ENCODE measurements around the gene KCNV2. TPM values are rescaled to one million over a fixed set of nuclear protein-coding genes. Genes with fewer than 3 reads are reported as not detected.
"Not testable (repeated sequence)": the region's sequence is repeated elsewhere in the genome, so short reads cannot be mapped to it uniquely, and the experiment has no call there.

KCNV2 gene
- polyA plus RNA-seq (ENCODE audit: insufficient read length in 10 of 10) = under 1 TPM; 0.05 to 0.25 (median 0.11) TPM
- long read RNA-seq, donor 1 = 0 reads
- long read RNA-seq, donor 2, partial matches to known transcripts = 19 of 19 reads
- long read RNA-seq, donor 2, other reads (novel, unspliced or antisense) = 0 of 19 reads
- long read RNA-seq, donor 3 = 0 reads
- long read RNA-seq, donor 4 = 0 reads
- long read RNA-seq, donor 5 = 0 reads
- long read RNA-seq, donor 6 = 0 reads
- long read RNA-seq, donor 7 = 0 reads
- long read RNA-seq, donor 8 = 0 reads
- long read RNA-seq, donor 9 = 0 reads

DNA sequence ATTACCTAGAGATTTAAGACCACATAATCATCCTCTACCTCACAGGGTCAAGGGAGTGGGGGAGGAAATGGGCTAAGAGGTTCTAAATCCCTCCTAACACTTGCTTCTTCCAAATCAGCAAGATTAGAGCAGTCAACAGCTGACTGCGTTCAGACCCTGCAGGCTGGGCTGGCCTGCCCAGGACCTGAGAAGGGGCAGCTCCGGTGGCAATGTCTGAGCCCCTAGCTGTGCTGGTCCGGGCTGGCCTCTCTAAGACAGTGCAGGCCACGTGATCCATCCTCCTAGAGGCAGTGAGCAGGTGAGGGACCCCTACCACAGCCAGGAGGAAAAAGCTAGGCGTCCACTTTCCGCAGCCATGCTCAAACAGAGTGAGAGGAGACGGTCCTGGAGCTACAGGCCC is at the start of gene KCNV2:
TSS of gene KCNV2 (plus strand) at position 126 of the 400 bp plus-strand sequence. CDS start at position 356, 230 bp downstream.
- DNase-seq = no peak

DNA sequence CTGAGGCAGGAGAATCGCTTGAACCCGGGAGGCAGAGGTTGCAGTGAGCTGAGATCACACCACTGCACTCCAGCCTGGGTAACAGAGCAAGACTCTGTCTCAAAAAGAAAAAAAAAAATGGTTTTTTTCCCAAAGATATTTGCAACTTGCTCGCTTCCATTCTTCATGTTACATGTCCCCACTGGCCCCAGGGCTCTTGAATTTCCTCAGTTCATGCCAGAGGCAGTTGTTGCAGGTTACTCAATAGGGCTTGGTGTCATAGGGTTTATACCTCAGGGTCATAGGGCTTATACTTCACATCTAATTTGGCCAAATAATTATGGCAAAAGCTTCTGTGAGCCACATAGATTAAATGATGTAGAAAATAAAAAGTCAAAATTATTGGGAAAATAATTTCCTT is 44.1 kb upstream of the KCNV2 start:
- no peak for DNase-seq

DNA sequence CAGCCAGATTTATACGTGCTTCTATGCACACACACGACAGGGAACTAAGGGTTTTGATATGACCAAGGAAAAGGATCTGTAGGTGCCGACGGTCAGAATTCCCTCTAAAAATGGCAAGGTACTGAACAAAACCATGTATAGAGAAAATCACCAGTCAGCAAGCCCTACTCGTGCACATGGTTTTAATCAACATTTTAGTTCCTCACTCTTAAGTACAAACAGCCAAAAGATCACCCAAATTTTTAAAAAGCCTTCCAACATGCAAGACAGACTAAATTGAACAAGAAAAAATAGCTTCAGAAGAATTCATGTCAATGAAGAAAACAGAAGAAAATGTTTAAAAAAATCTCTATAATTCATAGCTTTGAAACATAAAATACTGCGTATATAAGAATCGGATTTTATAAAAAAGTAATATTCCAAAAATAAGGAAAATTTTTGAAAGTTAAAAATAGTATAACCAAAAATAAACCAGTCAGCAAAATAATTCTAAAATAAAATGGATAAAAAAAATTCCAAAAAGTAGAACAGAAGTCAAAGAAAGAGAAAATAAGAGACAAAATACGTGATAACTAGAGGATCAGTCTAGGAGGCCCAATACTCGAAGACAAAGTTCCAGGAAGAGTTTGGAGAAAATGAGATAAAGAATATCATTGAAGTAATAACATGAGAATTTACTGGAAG is 43.0 kb upstream of the KCNV2 start:
- peak in 1 of 3 donors; percentile 26 for DNase-seq

DNA sequence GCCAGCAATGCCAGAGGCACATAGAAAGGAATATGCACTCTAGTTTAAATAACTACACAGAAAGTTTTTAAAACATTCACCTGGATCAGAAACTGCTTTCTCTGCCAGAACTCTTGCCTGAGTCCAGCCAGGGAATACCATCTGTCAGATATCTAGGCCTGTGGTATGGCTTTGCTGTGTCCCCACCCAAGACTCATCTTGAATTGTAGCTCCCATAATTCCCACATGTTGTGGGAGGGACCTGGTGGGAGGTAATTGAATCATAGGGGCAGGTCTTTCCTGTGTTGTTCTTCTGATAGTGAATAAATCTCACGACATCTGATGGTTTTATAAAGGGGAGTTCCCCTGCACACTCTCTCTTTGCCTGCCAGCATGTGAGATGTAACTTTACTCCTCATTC is 41.5 kb upstream of the KCNV2 start:
- DNase-seq = no peak

DNA sequence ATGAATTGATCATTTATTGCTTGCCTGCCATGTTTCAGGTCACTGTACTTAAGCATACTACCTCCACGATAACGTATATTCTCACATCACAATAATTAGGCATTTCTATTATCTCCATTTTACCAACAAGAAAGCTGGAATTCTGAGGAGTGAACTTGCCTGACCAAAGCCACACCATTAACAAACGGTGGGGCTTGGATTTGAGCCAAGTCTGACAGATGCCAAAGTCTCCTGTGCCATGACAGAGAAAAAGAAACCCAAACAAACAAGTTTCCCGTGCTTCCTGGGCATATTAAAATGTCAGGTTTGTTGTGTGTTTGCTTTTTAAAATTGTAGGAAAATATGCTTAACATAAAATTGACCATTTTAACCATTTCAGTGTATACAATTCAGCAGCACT is 40.8 kb upstream of the KCNV2 start:
- no peak for DNase-seq

DNA sequence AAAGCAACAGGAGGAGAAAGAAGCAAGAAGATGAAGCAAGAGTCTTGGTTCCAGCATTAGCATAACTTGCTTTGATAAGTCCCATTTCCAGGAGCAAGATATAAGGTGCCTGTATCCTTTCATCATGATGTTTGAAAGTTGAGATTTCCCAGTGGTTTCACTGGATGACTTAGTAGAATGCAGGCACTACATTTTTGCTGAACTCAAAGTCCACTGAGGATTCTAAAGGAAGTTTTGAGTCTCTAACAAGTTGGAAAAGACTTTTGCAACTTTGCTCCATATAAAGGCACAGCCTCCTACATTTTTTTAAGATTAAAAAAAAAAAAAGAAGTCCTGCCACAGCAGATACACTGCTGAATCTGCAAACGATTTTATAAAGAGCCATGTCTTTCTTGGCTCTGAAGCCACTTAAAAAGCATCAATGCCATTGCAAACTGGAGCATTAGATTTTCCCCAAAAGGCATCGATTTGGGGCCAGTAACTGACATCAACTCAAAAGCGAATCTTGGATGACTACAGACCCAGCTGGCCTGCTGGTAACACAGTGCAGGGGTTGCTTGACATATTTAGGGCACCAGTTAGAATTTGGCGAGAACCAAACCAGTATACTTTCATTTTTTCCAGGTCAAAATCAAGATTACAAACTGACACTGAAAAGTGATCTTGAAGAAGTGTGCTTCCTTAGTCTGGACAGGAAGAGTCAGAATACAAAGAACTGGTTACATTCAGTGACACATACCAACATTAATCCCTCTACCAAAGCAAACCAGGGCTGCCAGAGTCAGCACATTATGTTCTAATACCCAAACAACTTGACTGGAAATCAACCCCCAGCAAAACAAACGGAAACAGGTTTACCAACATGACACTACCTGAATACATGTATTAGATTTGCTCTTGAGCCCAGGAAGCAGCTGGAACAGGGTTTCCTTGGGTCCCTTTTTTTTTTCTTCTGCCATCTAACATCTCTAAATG is 39.1 kb upstream of the KCNV2 start:
- no peak for DNase-seq

DNA sequence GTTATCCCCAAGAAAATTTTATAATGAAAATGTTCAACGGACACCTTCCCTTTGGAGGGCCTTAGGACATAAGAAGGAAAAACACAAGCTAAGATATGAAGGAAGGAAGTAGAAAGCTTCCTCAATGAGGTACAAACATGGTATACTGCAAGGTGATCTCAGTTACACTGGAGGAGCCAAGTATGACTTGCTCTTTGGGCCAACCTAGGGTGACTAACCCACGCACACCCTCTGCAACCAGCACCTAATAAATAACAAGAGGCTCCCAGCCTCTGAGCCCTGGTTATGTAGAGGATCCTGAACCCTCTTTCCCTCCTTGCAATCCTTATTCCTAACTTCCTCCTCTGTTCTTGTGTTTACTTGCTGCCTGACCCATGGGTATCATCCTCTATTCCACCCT is 38.3 kb upstream of the KCNV2 start:
- DNase-seq = no peak

DNA sequence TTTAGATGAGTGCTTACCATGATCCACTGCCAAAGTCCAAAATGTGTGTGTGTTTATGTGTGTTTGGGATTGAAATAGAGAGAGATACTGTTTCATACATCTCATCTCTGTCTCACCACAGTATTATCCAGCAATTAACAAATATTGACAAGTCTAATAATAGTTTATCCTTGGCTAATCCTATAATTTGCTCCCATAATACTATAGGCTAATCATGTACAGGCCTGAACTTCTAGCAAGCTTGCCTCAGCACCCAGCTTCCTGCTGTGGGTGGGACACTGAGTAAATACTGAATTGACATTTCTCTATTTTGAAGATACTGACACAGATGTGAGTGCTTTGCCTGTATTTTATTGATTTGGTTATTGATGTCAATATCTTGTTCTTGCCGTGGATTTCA is 35.3 kb upstream of the KCNV2 start:
- no peak for DNase-seq

DNA sequence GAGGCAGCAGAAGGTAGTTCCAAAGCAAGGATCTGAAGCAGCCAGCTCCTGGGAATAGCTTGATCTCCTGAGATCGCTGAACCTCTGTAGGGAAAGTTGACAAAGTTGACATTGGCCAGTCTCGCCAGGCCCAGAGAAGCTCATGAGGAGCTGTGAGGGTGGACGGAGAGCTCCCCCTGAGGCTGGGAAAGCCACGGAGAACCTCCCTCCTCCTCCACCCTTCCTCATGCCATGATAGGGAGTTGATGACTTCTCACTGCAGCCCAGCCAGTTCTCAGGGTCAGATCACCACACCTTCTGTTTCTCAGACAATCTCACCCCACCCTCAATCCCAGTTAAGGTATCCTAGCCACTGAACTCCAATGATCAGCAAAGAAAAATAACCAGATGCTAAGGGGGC is 30.4 kb upstream of the KCNV2 start:
- no peak for DNase-seq

DNA sequence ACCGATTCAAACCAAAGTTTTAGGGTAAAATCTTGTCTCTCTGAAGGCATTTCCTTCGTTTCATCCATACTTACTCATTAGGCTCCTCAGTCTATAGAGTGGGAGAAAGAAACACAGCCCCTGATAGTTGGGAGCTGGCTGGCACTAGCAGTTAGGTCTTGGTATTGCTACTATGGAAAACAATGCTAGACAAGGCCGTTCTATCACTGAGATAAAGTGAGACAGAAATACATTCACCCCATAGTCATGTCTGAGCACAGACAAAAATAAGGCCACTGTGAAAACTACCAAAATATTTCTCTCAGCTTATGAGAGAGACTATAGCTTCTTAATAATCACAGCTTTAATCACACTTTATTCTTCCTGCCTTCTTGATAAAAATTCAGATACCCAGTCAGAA is 28.7 kb upstream of the KCNV2 start:
- DNase-seq = no peak

DNA sequence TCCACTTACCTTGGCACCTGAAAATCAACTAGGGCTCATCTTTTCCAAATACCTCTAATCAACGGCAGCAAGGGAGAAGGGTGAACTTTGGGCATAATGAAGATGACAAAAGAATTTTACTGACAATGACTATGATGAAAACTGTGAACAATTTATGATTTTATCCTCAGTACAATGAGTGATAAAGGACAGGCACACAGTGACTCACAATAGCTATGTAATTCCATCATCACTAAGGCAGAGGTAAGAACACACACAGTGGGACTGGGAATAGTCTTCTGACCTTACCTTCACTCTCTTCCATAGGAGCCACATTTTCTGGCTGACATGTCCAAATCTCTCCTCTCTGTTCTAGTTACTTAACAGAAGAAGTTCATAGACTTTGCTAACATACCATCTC is 26.1 kb upstream of the KCNV2 start:
- no peak for DNase-seq

DNA sequence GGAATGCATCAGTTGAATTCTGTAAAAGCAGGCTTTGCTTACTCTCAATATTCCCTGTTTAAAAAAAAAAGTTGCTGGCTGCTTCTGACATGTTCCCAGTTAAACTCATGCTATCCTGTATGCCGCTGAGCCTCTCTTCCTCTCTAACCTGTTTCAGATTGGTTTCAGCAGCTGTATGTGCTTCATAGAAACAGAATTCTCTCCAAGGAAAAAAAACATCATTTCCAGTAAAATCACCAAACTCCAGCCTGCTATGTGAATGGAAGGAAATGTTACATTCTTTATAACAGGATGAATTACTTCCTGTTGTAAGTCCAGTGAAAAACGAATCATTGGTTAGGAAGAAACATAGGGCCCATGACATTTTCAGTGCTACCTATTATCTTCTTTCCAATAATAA is 25.7 kb upstream of the KCNV2 start:
- peak; percentile 20 to 55 (median 45) for DNase-seq

DNA sequence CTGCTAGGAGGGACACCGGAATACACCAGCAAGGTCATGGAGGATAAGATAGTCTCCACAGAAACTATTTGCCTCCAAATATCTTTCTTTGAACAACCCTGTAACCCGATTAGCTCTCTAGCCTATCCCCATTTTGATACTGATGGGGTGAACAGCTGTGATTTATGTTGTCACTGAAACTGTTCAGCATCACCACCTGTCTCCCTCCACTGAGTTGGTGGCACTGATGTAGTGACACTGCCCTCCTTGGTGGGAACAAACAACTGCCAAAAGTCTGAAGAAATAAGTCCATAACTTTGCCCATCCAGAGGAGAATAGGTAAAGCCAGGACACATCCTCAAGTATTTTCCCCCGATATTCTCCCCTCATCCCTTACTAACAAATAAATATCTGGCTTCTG is 24.3 kb upstream of the KCNV2 start:
- DNase-seq = no peak

DNA sequence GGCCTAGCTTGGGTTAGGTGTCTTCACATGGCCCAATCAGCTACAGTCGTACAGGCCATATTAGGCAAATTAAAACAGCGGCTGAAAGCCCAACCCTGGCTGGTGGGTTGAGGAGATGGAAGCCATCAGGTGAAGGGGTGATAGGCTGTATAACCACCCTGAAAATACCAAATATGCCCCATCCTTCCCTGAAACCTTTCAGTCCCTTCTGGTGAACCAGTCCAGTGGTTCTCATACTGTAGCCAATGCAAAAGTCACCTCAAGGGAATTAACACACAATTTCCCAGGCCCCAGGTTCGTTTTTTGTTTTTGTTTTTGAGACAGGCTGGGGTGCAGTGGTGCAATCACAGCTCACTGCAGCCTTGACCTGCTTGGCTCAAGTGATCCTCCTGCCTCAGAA is 19.8 kb upstream of the KCNV2 start:
- no peak for DNase-seq

DNA sequence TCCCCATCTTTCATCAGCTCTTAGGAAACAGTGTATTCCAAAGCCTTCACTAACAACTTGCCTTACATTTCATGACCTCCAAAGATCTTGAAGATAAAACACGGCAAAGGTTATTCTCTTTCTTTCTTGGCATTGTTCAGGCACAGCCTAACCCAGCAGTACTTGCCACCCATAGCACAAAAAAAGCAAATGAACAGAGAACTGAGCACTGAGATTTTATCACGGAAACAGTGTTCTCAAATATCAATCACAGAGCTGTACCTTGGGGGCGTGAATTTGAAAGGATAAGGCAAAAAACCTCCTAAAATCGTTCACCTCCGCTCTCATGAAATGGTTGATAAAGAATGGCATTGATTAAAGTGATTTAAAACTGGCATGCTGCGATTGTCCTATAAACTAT is 16.9 kb upstream of the KCNV2 start:
- no peak for DNase-seq

DNA sequence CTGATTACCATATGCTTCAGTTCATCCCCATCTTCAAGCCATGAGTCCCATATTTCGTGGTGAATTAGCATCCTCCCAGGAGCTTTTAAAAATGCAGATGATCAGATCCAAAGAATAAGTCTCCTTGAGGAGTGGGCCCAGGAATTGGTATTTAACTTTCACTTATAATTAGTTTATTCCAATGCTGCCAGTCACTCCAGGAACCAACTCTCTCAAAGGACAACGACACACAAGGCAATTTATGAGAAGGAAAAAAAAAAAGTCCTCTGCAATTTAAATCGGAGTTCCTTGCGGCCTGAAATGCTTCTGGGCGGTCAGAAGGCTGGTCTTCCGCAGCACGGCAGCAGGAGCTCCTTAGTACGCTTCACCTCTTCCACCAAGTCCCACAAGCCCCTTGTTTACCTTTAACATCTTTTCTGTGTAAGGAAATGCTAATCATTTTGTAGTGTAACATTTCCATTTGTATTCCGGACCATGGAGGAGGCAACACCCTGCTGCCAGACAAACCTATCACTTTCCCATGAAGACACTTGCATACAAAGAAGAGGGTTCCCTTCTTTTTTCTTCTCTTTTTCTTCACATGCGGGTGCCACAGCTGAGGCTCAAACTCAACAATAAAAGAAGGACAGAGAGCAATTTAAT is 16.3 kb upstream of the KCNV2 start:
- no peak for DNase-seq

DNA sequence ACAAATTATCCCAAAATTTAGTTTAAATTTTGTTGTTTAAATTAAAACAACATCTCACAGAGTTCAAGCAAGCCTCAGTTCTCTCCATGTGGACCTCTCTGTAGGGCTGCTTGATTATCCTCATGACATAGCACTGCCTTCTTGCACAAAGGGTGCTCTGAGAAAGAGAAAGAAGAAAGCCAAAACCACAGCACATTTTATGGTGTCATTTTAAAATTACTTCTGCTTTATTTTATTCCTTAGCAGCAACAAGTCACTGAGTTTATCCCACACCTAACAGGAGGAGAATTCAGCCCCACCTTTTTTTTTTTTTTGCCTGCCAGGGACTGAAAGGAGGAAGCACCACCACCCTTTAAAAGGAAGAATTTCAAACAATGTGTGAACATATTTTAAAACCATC is 12.8 kb upstream of the KCNV2 start:
- DNase-seq = no peak

DNA sequence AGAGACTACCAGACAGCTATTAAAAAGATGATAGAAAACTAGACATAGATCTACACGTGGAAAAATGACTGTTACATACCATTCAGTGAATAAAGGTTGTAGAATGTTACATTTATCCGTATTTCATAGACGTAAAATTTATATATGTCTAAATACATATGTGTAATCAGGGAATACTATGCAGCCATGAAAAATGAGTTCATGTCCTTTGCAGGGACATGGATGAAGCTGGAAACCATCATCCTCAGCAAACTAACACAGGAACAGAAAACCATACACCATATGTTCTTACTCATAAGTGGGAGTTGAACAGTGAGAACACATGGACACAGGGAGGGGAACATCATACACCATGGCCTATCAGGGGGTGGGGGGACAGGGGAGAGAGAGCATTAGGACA is 10.1 kb upstream of the KCNV2 start:
- DNase-seq = not testable (repeated sequence)

DNA sequence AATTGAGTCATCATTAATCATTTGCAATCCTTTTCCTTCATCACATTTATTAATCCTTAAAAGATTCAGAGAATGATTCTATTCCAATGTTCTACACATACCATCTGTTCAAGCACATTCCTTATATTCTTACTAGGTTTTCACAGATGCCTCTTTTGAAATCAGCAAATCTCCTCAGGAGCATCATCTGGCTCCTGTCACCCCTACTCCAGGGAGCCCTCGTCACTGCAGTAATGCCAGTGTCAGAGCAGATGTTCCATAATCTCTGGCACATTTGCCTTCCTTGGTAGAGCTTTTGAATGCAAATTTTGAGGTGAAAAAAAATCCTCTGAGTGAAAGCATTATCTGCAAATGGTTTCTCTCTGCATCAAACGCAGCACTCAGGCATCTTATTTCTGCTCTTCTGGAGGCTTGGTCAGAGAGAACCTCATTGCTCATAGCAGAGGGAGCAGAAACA is 7.6 kb upstream of the KCNV2 start:
- DNase-seq = no peak

DNA sequence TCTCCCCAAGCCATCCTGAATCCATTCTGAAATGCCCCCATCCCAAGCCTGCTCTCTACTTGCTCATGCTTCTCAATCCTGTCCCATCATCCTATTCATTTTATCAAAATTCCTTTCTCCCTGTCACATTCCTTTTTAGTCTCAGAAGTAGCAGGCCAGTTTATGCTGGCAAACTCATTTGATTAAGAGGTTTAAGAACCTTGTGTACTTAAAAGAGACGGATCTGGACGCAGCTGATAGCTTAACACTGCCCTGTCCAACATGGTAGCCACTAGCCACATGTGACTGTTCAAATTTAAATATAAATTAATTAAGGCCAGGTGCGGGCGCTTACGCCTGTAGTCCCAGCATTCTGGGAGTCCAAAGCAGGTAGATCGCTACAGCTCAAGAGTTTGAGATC is 5.6 kb upstream of the KCNV2 start:
- no peak for DNase-seq

DNA sequence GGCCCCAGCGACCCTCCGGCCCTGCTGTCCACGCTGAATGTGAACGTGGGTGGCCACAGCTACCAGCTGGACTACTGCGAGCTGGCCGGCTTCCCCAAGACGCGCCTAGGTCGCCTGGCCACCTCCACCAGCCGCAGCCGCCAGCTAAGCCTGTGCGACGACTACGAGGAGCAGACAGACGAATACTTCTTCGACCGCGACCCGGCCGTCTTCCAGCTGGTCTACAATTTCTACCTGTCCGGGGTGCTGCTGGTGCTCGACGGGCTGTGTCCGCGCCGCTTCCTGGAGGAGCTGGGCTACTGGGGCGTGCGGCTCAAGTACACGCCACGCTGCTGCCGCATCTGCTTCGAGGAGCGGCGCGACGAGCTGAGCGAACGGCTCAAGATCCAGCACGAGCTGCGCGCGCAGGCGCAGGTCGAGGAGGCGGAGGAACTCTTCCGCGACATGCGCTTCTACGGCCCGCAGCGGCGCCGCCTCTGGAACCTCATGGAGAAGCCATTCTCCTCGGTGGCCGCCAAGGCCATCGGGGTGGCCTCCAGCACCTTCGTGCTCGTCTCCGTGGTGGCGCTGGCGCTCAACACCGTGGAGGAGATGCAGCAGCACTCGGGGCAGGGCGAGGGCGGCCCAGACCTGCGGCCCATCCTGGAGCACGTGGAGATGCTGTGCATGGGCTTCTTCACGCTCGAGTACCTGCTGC is 839 bp downstream of the KCNV2 start:
- no peak for DNase-seq

DNA sequence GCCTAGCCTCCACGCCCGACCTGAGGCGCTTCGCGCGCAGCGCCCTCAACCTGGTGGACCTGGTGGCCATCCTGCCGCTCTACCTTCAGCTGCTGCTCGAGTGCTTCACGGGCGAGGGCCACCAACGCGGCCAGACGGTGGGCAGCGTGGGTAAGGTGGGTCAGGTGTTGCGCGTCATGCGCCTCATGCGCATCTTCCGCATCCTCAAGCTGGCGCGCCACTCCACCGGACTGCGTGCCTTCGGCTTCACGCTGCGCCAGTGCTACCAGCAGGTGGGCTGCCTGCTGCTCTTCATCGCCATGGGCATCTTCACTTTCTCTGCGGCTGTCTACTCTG is 1.4 kb downstream of the KCNV2 start:
- no peak for DNase-seq
